Measurements from ENCODE around the gene SYCE3.

DNA sequence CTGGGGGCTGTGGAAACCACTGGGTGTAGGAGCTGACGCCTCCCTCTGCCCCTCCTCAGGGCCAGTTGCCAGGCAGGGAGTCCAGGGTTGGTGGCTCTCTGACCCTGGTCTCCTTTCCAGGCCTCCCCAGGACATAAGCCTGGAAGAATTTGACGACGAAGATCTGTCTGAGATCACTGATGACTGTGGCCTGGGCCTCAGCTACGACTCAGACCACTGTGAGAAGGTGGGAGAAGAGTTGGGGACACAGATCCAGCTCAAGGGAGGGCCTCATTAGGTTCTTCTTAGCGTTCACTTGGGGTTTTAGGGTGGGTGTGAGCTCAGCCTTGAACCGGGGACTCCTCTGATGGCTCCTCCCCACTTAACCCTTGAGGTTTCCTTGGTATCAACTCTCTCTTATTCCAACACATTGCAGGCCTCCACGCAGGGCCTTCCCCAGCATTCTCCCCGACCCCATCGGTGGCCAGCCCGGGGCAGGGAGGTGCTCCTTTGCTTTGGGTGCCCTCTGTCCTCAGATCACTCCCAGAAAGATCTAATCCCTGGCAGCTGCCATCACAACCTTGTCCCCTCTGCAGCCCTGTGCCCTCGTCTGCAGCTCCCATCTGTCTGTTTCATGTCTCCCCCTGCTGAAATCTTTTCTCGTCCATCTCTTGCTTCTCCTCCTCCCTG, 39.1 kb upstream of the SYCE3 start:
- TF ChIP-seq, protein P1, sequence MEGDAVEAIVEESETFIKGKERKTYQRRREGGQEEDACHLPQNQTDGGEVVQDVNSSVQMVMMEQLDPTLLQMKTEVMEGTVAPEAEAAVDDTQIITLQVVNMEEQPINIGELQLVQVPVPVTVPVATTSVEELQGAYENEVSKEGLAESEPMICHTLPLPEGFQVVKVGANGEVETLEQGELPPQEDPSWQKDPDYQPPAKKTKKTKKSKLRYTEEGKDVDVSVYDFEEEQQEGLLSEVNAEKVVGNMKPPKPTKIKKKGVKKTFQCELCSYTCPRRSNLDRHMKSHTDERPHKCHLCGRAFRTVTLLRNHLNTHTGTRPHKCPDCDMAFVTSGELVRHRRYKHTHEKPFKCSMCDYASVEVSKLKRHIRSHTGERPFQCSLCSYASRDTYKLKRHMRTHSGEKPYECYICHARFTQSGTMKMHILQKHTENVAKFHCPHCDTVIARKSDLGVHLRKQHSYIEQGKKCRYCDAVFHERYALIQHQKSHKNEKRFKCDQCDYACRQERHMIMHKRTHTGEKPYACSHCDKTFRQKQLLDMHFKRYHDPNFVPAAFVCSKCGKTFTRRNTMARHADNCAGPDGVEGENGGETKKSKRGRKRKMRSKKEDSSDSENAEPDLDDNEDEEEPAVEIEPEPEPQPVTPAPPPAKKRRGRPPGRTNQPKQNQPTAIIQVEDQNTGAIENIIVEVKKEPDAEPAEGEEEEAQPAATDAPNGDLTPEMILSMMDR (conservative IDR thresholded peaks at IDR 0.05; ENCODE audit: low read length) = no peak
- TF ChIP-seq EZH2phosphoT487 (IDR thresholded peaks at IDR 0.05; ENCODE audit: borderline replicate concordance, low read depth, low read length) = no peak

All from OCI-LY7 (cell line).